ENCODE measurements around the gene MRPL50.
A peak's percentile ranks its signal among the peaks of the same experiment; 100 is the strongest.

Gene MRPL50

GRCh38 chr9:101398068-101398929 is at the start of gene MRPL50, which contains the start of gene ZNF189:
Gene MRPL50 (minus strand): TSS chr9:101398618. CDS start chr9:101398592, 26 bp downstream.
Gene ZNF189 (plus strand): TSS chr9:101398851. CDS start chr9:101399157, 306 bp downstream.
- peak; percentile 97 for ATAC-seq
- no peaks in the 10 kb centered on the region for H3K27me3 Mint-ChIP-seq
- DNase-seq, result peak; percentile 92 to 97
- H3K27ac Mint-ChIP-seq, result peak within 1 kb of the TSS; percentile 98 to 99
- peaks cover 59% of the 10 kb centered on the region for H3K4me1 Mint-ChIP-seq
- peak within 1 kb of the TSS; percentile 89 for H3K4me3 Mint-ChIP-seq
- peaks cover 21 to 32% of the 10 kb centered on the region in 2 donors for H3K9me3 Mint-ChIP-seq

- peaks cover 2% of the 10 kb centered on the region in 2 donors for H3K9me3 Mint-ChIP-seq
- no peak overlapping the region for H3K4me3 Mint-ChIP-seq
- H3K27ac Mint-ChIP-seq, result no peak overlapping the region
- ATAC-seq (no peak), DNase-seq (no peak)
- H3K27me3 Mint-ChIP-seq, result peaks cover 67% of the 10 kb centered on the region
- H3K4me1 Mint-ChIP-seq, result peaks cover 14% of the 10 kb centered on the region
Measured at GRCh38 chr9:101446732-101447131, 48.3 kb upstream of the MRPL50 start.

GRCh38 chr9:101445353-101446029 is 47.1 kb upstream of the MRPL50 start:
- Mint-ChIP-seq H3K4me3 (no peak overlapping the region), H3K27ac (no peak overlapping the region), H3K9me3 (no peaks in the 10 kb centered on the region), H3K27me3 (peaks cover 74% of the 10 kb centered on the region), H3K4me1 (peaks cover 14% of the 10 kb centered on the region)
- no peak for DNase-seq
- ATAC-seq, result no peak

GRCh38 chr9:101443364-101443771 is 45.0 kb upstream of the MRPL50 start:
- no peak overlapping the region for H3K4me3 Mint-ChIP-seq
- peaks cover 68% of the 10 kb centered on the region for H3K27me3 Mint-ChIP-seq
- no peak for ATAC-seq
- H3K9me3 Mint-ChIP-seq, result no peaks in the 10 kb centered on the region
- no peak overlapping the region for H3K27ac Mint-ChIP-seq
- DNase-seq, result no peak
- peaks cover 2% of the 10 kb centered on the region for H3K4me1 Mint-ChIP-seq

- Mint-ChIP-seq H3K27ac (no peak overlapping the region), H3K9me3 (no peaks in the 10 kb centered on the region), H3K4me1 (no peaks in the 10 kb centered on the region), H3K4me3 (no peak overlapping the region), H3K27me3 (peaks cover 68% of the 10 kb centered on the region)
- ATAC-seq (no peak), DNase-seq (no peak)
Measured at GRCh38 chr9:101442736-101443135, 44.3 kb upstream of the MRPL50 start.

- Mint-ChIP-seq H3K4me3 (no peak overlapping the region), H3K4me1 (no peaks in the 10 kb centered on the region), H3K27ac (no peak overlapping the region), H3K9me3 (no peaks in the 10 kb centered on the region), H3K27me3 (peaks cover 72% of the 10 kb centered on the region)
- ATAC-seq, result no peak
- DNase-seq, result no peak
Measured at GRCh38 chr9:101442318-101442717, 43.9 kb upstream of the MRPL50 start.

- ATAC-seq, result no peak
- H3K4me3 Mint-ChIP-seq, result no peak overlapping the region
- H3K27me3 Mint-ChIP-seq, result peaks cover 67% of the 10 kb centered on the region
- no peaks in the 10 kb centered on the region for H3K4me1 Mint-ChIP-seq
- no peak overlapping the region for H3K27ac Mint-ChIP-seq
- no peaks in the 10 kb centered on the region for H3K9me3 Mint-ChIP-seq
- no peak for DNase-seq
Measured at GRCh38 chr9:101440714-101441230, 42.4 kb upstream of the MRPL50 start.

GRCh38 chr9:101438523-101438922 is 40.1 kb upstream of the MRPL50 start:
- Mint-ChIP-seq H3K9me3 (no peaks in the 10 kb centered on the region), H3K27me3 (peaks cover 61% of the 10 kb centered on the region), H3K27ac (no peak overlapping the region), H3K4me1 (no peaks in the 10 kb centered on the region), H3K4me3 (no peak overlapping the region)
- ATAC-seq, result no peak
- no peak for DNase-seq

- Mint-ChIP-seq H3K27me3 (peaks cover 54% of the 10 kb centered on the region), H3K4me1 (no peaks in the 10 kb centered on the region), H3K4me3 (no peak overlapping the region), H3K9me3 (no peaks in the 10 kb centered on the region), H3K27ac (no peak overlapping the region)
- ATAC-seq (no peak), DNase-seq (no peak)
Measured at GRCh38 chr9:101437806-101438232, 39.4 kb upstream of the MRPL50 start.

GRCh38 chr9:101435601-101436079 is 37.2 kb upstream of the MRPL50 start, which contains the start of gene ALDOB:
Gene ALDOB (minus strand): TSS chr9:101435774. CDS start chr9:101430887, 4,887 bp downstream.
- H3K9me3 Mint-ChIP-seq, result no peaks in the 10 kb centered on the region
- H3K4me3 Mint-ChIP-seq, result no peak within 1 kb of the TSS
- H3K27ac Mint-ChIP-seq, result no peak within 1 kb of the TSS
- H3K4me1 Mint-ChIP-seq, result no peaks in the 10 kb centered on the region
- no peak for DNase-seq
- ATAC-seq, result no peak
- H3K27me3 Mint-ChIP-seq, result peaks cover 38% of the 10 kb centered on the region

- Mint-ChIP-seq H3K27me3 (peaks cover 38% of the 10 kb centered on the region), H3K9me3 (no peaks in the 10 kb centered on the region), H3K27ac (no peak overlapping the region), H3K4me3 (no peak overlapping the region), H3K4me1 (no peaks in the 10 kb centered on the region)
- no peak for DNase-seq
- ATAC-seq, result no peak
Measured at GRCh38 chr9:101434998-101435397, 36.6 kb upstream of the MRPL50 start.

- Mint-ChIP-seq H3K27me3 (peaks cover 36% of the 10 kb centered on the region), H3K27ac (no peak overlapping the region), H3K9me3 (no peaks in the 10 kb centered on the region), H3K4me1 (no peaks in the 10 kb centered on the region), H3K4me3 (no peak overlapping the region)
- DNase-seq, result no peak
- no peak for ATAC-seq
Measured at GRCh38 chr9:101433229-101433628, 34.8 kb upstream of the MRPL50 start.

GRCh38 chr9:101432740-101433139 is 34.3 kb upstream of the MRPL50 start:
- Mint-ChIP-seq H3K27ac (no peak overlapping the region), H3K4me3 (no peak overlapping the region), H3K9me3 (no peaks in the 10 kb centered on the region), H3K4me1 (no peaks in the 10 kb centered on the region), H3K27me3 (peaks cover 34% of the 10 kb centered on the region)
- DNase-seq, result no peak
- ATAC-seq, result no peak

GRCh38 chr9:101432171-101432570 is 33.8 kb upstream of the MRPL50 start:
- Mint-ChIP-seq H3K27me3 (peaks cover 28% of the 10 kb centered on the region), H3K9me3 (no peaks in the 10 kb centered on the region), H3K4me1 (no peaks in the 10 kb centered on the region), H3K4me3 (no peak overlapping the region), H3K27ac (no peak overlapping the region)
- ATAC-seq (no peak), DNase-seq (no peak)

- Mint-ChIP-seq H3K9me3 (peaks cover 0 to 4% of the 10 kb centered on the region in 2 donors), H3K4me1 (no peaks in the 10 kb centered on the region), H3K27me3 (peaks cover 12% of the 10 kb centered on the region), H3K4me3 (no peak overlapping the region), H3K27ac (no peak overlapping the region)
- no peak for DNase-seq
- ATAC-seq, result no peak
Measured at GRCh38 chr9:101429736-101430135, 31.3 kb upstream of the MRPL50 start.

- ATAC-seq (no peak), DNase-seq (no peak)
- peaks cover 0 to 9% of the 10 kb centered on the region in 2 donors for H3K9me3 Mint-ChIP-seq
- no peak overlapping the region for H3K4me3 Mint-ChIP-seq
- H3K4me1 Mint-ChIP-seq, result no peaks in the 10 kb centered on the region
- H3K27ac Mint-ChIP-seq, result no peak overlapping the region
- H3K27me3 Mint-ChIP-seq, result peaks cover 7% of the 10 kb centered on the region
Measured at GRCh38 chr9:101428909-101429308, 30.5 kb upstream of the MRPL50 start.

Measured in stimulated activated naive CD8-positive, alpha-beta T cell treated with anti-CD3 and anti-CD28 coated beads, Interleukin-15, amount 100 ng/mL, for 72 hours (primary cell).